GM12873 (cell line): Measurements from ENCODE around the gene MTX3.

Experiments used
- TF ChIP-seq, protein P1 (sequence below): IDR thresholded peaks from 2 replicates; pipeline ENCODE4 v1.5.1; 2012; ENCODE audit warnings: low read depth, mild to moderate bottlenecking, moderate library complexity, low read length, control low read depth; ENCODE audit not compliant: insufficient read depth; ENCODE audit errors: missing control alignments

MTX3 gene

GRCh38 chr5:79934681-79935080 is 56.4 kb downstream of the MTX3 start:
- TF ChIP-seq, protein P1, sequence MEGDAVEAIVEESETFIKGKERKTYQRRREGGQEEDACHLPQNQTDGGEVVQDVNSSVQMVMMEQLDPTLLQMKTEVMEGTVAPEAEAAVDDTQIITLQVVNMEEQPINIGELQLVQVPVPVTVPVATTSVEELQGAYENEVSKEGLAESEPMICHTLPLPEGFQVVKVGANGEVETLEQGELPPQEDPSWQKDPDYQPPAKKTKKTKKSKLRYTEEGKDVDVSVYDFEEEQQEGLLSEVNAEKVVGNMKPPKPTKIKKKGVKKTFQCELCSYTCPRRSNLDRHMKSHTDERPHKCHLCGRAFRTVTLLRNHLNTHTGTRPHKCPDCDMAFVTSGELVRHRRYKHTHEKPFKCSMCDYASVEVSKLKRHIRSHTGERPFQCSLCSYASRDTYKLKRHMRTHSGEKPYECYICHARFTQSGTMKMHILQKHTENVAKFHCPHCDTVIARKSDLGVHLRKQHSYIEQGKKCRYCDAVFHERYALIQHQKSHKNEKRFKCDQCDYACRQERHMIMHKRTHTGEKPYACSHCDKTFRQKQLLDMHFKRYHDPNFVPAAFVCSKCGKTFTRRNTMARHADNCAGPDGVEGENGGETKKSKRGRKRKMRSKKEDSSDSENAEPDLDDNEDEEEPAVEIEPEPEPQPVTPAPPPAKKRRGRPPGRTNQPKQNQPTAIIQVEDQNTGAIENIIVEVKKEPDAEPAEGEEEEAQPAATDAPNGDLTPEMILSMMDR: no peak

- TF ChIP-seq, protein P1: no peak
These were observed 58.3 kb downstream of the MTX3 start for GRCh38 chr5:79932510-79933504.

DNA sequence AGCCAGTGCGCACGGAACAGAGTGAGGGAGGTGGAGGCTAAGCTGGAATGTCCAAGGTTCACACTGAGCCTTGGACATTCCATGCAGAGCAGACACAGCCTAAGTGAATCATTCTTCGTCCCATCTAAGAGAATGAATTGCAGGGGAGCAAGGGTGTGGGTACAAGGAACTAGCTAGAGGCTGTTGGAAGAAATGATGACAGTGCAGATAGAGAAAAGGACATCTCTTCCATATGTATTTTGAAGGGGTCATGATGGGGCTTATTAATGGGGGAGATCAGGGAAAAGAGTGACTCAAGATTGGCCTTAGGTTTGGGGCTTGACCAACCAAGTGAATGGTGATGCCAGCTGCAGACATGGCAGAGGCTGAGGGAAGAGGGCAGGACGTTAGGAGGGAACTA is 59.2 kb downstream of the MTX3 start:
- TF ChIP-seq, protein P1: no peak

DNA sequence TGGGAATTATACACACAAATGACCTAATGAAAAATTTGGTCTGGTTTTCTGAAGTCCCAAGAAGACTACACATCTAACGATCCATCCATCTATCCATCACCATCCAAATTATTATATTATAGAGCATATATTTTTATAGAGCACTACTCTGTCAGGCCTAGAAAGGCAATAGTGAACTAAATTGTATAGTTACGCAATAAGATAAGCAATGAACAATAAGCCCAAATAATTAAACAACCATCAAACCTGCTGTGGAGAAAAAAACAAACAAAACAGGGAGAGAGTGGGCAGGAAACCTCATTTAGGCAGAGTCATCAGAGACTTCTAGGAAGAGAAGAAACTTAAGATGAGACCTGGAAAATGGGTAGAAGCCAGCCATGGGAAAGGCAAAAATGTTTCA is 59.7 kb downstream of the MTX3 start:
- TF ChIP-seq, protein P1: no peak

DNA sequence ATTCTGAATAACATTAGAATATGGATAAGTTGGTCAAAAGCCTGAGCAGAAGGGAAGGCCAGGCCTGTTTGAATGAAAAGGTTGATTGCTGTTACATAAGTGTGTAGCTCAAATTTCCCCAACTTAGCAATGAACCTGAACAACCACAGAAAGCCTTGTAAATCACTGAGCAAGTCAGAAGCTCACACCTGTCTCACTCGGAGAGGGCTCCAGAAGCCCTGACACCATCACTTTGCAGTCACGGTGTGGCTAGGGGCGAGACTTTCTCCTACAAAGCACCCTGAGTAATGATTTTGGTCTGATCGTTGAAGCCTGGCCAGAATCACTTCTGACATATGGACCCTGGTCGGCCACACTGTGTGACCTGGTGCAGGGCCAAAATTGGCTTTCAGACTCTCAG is 62.0 kb downstream of the MTX3 start:
- TF ChIP-seq, protein P1: no peak
